KBM-7 (cell line): Measurements from ENCODE around the gene SIDT2.
"Not testable (repeated sequence)": the region's sequence is repeated elsewhere in the genome, so short reads cannot be mapped to it uniquely, and the experiment has no call there.

Experiments
- DNase-seq: peaks from one replicate; pipeline ENCODE4 v3.0.0-alpha.2; 2015
- in situ Hi-C: fragments of 300-500 bp; cut with MboI; formaldehyde crosslinking; loops from 2 replicates; pipeline ENCODE4 v1.14.3; 2020; ENCODE audit warnings: low sequenced_read_pairs, low pct_unique_long_range_greater_than_20kb, mixed read lengths

The SIDT2 gene

GRCh38 chr11:117199916-117200812 is 21.6 kb downstream of the SIDT2 start:
- DNase-seq: no peak
- in situ Hi-C loops: no loop called here

GRCh38 chr11:117200813-117201657 is 22.5 kb downstream of the SIDT2 start:
- in situ Hi-C loops: no loop called here
- DNase-seq: no peak

- DNase-seq: no peak
- in situ Hi-C loops: no loop called here
These were observed 23.2 kb downstream of the SIDT2 start for GRCh38 chr11:117201658-117202305.

- in situ Hi-C loops: no loop called here
- DNase-seq: no peak
These were observed 24.0 kb downstream of the SIDT2 start for GRCh38 chr11:117202386-117203068.

- in situ Hi-C loops: no loop called here
- no peak for DNase-seq
These were observed 24.5 kb downstream of the SIDT2 start for GRCh38 chr11:117203069-117203407.

- in situ Hi-C loops: loop anchor here (5.0 kb wide), 1 partner anchor 72 kb away; no protein-coding TSS in a partner anchor
- DNase-seq: no peak
These were observed 25.9 kb downstream of the SIDT2 start for GRCh38 chr11:117204283-117205080.

GRCh38 chr11:117205211-117205818 is 26.8 kb downstream of the SIDT2 start:
- in situ Hi-C loops: loop anchor here (5.0 kb wide), 1 partner anchor 73 kb away; no protein-coding TSS in a partner anchor
- no peak for DNase-seq

GRCh38 chr11:117206111-117206510 is 27.6 kb downstream of the SIDT2 start:
- in situ Hi-C loops: loop anchor here (5.0 kb wide), 1 partner anchor 74 kb away; no protein-coding TSS in a partner anchor
- not testable (repeated sequence) for DNase-seq

GRCh38 chr11:117206859-117207258 is 28.3 kb downstream of the SIDT2 start:
- in situ Hi-C loops: loop anchor here (5.0 kb wide), 1 partner anchor 75 kb away; no protein-coding TSS in a partner anchor
- not testable (repeated sequence) for DNase-seq

- DNase-seq: not testable (repeated sequence)
- in situ Hi-C loops: loop anchor here (5.0 kb wide), 1 partner anchor 75 kb away; no protein-coding TSS in a partner anchor
These were observed 28.9 kb downstream of the SIDT2 start for GRCh38 chr11:117207481-117207880.

GRCh38 chr11:117208710-117209109 is 30.2 kb downstream of the SIDT2 start:
- in situ Hi-C loops: loop anchor here (5.0 kb wide), 1 partner anchor 76 kb away; no protein-coding TSS in a partner anchor
- DNase-seq: not testable (repeated sequence)

- in situ Hi-C loops: loop anchor here (5.0 kb wide), 1 partner anchor 77 kb away; no protein-coding TSS in a partner anchor
- not testable (repeated sequence) for DNase-seq
These were observed 31.0 kb downstream of the SIDT2 start for GRCh38 chr11:117209351-117210125.

- in situ Hi-C loops: no loop called here
- DNase-seq: no peak
These were observed 32.1 kb downstream of the SIDT2 start for GRCh38 chr11:117210620-117211019.

GRCh38 chr11:117212697-117213355 is 34.3 kb downstream of the SIDT2 start:
- no peak for DNase-seq
- in situ Hi-C loops: no loop called here

GRCh38 chr11:117214404-117215110 is 36.0 kb downstream of the SIDT2 start:
- in situ Hi-C loops: no loop called here
- no peak for DNase-seq
